HG03139 (cell line): ENCODE results near the gene SLC1A2.

ENCODE experiments used
- ATAC-seq: cut with Tn5 transposase; IDR thresholded peaks from one replicate; pipeline ENCODE4 v1.9.1; 2021; ENCODE audit not compliant: unreplicated experiment

Gene SLC1A2

DNA sequence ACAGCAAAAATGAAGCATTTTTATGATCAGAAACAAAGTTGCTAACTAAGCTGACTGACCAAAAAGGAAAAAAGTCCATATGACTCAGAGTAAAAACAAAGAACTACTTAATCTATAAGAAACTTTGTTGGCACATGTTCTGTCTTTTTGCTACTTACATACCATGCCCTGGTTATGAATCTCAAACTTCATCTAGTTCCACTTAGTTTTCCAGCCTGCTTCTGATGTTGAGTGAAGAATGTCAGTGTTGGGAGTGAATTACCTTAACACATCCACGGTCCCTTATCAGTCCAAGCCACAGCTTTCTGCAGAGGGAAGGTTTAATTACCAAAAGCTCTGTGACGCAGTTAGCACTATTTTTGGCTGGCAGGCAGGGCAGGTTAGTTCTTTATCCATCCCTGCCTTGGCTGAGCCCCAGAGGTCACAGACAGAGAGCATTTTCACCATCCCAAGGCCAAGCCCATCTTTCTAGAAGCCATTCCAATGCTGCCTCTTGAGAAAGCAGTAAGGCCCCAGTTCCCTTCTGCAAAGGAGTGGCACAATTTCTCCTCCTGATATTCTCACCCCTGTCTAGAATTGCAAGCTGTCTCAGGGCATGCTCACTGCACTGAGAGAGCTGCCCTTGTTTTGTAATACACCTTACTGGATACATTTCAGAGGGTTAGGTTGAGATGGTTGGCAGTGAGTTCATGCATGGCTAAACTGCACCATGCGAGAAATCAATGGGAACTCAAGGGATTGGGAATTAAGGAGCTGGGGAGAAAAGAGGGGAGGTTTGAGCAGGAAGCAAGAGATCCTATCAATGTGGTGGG, 67.1 kb downstream of the SLC1A2 start:
- ATAC-seq, result no peak

DNA sequence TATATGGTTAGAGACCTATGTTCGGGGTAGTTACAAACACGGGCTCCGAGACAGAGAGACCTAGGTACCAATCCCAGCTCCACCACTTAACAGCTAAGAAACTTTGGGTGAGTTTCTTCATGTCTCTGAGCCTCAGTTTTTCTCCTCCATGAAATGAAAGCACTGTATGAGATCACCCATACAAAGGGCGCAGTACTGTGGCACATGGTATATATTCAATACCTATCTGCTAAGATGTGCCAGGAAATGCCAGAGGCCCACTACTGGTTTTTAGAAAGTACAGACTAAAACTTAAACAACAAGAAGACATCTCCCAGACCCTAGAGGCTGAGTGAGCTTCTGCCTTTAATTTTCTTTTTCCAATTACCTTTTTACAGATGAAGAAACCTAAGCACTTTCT, 69.5 kb downstream of the SLC1A2 start:
- no peak for ATAC-seq

DNA sequence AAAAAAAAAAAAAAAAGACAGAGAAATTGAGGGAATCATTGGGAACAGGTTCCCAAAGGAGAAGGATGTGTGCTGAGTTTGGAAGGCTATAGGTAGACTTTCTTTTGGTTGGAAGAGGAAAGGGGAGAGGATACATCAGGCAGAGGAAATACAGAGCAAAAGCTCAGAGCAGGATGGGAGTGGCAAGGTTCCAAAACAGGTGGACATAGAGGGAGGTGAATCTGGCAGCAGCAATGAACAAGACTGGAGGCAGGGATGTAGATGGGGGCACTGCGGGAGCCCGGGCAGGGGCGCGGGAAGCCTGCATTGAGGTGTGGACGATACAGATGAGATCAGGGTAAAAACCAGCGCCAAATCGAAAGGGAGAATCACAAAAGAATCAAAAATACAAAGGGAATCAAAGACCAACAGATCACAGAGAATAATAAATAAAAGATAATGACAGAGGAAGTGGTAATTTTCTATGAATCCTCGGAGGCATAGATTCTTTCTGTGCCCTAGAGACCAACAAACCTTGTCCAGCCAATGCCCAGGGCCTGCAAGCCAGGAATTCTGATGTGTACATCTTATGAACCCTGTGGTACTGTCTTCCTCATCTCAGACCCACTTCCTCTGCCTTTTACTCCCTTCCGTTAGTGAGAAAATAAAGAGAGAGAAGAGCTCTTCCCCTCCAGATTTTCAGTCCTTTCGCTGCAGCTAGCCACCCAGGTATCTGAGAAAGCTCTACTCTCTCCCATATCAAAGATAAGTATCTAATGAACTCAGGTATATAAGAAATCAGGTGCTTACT, 70.3 kb downstream of the SLC1A2 start:
- ATAC-seq, result no peak

DNA sequence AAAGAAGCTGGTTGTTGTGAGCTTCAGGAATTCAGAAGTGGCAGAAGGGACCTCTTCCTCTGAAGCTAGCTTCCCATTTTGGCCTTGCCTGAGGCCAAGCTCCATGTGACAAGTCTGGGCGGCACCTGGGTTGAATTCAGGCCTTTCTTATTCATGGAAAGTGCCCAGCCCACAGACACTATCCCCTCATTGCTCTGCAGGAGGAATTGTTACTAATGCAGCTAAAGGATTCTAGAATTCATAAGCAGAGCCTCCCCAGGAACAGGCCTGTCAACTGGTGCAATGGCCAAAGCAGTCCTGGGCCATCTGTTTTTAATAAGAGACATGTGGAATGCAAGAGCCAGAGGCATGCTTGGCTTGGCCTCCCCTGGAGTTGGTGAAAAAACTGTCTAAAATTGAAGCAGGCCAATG, 71.4 kb downstream of the SLC1A2 start:
- no peak for ATAC-seq

DNA sequence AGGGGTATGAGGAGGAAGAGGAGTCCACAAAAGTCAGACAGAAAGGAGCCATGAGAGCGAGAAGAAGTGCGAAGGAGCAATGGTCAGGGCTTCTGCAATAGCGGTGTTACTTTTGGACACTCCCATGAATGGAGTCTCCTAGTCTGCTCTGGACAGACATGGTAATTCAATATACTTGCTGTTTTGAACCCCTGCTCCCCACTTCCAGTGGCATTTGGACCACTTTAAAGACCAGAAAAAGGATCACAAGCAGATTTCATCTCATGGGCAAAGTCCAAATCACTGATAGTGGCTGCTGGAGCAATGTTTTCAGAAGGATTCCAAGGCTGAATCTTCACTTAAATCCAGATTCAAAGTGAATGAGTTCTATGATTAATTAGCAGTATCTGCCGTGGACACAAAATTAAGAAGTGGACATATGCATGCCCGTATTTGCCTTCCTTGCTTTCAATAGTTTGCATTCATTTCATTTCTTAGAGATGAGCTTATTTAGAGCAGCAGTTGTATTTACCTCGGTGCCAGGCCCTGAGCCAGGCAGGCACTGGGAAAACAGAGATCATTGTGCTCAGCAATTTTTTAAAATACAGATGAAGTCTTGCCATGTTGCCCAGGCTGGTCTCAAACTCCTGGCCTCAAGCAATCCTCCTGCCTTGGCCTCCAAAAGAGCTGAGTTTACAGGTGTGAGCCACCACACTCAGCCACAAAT, 72.0 kb downstream of the SLC1A2 start:
- ATAC-seq, result no peak

DNA sequence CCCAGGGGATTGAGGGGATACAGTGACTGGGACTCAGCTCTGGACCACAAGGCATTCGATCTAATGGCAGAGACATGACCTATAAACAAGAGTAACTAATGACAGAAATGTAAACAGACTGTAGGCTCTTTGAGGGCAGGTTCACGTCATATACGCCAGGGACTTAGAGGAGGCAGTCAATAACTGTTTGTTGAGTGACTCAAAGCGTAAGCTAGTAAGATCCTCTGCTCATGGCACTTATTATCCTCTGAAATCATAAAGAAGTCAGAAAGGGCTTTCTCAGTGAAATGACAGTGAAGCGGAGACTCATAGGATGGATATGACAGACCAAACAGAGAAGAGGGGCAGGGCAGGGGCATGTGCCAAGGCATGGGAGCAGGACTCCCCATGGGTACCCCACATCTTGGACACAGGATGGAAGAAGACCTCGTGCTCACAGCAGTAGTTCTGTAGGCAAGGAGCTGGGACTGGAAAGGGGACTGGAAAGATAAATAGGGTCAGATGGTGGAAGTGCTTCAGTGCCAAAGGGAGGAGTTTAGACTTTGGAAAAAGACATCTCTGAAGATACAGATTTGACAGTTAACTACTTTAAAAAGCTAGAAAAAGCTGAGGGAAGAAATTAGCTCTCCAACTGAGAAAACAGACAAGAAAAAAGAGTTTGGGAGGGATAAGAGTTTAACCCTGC, 72.7 kb downstream of the SLC1A2 start:
- ATAC-seq, result no peak

GRCh38 chr11:35344681-35345574, 74.4 kb downstream of the SLC1A2 start:
- no peak for ATAC-seq

GRCh38 chr11:35343033-35343598, 76.2 kb downstream of the SLC1A2 start:
- ATAC-seq, result peak; percentile 61

DNA sequence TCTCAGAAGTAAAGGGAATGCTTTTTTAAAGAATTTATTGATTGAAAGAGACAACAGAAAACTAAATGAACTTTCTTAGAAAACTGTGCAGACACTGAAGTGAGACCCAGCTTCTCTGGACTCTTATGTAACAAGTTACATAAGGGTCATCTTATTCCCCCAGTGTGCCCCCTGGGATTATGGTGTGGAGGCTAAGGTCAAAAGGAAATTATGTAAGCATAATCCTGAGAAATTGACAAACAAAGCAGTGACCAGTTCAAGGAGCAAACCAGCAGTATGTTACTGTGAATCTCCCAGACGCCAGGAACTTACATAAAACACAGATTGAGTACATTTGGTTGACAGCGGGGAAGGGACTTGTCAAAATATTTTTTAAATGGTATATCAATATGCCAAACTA, 78.6 kb downstream of the SLC1A2 start:
- no peak for ATAC-seq

- ATAC-seq, result no peak
Observed at GRCh38 chr11:35340071-35340470, 79.3 kb downstream of the SLC1A2 start.

- no peak for ATAC-seq
Observed at GRCh38 chr11:35338921-35339320, 80.4 kb downstream of the SLC1A2 start.

DNA sequence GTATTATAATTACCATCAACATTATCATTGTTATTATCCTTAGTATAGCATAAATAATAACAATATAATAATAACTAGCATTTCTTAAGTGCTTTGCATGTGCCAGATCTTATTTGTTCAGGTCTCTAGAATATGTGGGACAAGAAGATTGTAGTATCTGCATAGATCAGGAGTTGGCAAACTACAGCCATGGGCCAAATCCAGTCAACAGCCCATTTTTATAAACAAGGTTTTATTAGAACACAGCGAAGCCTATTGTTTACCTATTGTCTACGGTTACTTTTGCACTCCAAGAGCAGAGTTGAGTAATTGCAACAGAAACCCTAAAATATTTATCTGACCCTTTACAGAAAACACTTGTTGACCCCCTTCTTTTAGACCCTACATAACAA, 81.4 kb downstream of the SLC1A2 start:
- no peak for ATAC-seq

DNA sequence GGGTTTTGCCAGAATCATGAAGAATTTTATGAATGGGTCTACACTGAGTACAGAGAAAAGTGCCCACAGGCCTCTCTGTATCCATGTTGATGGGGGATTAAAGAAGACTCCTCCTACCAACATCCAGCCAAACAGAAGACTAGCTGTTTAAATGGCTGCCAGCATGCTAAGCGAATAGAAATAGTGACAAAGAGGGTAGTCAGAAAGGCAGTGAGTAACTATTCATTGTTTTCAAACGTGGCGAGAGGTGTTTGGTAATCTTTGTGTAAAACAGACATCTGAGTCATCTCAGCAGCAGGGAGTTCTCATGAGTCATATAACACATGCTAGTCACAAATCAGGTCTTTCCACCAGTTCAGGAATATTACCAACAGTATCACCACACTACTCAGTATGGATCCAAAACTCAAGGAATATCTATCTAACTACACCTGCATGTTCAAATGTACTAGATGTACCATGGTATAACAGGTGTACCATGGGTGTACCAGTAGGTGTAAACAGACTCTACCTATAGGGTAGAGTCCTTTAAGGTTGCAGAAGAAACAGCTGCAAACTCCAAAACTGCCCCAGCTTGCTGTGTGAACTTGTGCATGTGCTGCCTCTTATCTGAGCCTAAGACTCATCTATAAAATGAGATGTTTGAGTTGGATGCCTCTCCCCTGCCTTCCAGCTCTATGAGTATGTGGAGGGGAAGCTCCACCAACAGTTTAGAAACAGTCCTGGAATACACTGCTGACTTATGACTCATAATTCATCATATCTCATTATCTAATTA, 82.0 kb downstream of the SLC1A2 start:
- ATAC-seq, result no peak

GRCh38 chr11:35336726-35337125, 82.6 kb downstream of the SLC1A2 start:
- no peak for ATAC-seq

- ATAC-seq, result no peak
Observed at GRCh38 chr11:35335226-35335625, 84.1 kb downstream of the SLC1A2 start.

DNA sequence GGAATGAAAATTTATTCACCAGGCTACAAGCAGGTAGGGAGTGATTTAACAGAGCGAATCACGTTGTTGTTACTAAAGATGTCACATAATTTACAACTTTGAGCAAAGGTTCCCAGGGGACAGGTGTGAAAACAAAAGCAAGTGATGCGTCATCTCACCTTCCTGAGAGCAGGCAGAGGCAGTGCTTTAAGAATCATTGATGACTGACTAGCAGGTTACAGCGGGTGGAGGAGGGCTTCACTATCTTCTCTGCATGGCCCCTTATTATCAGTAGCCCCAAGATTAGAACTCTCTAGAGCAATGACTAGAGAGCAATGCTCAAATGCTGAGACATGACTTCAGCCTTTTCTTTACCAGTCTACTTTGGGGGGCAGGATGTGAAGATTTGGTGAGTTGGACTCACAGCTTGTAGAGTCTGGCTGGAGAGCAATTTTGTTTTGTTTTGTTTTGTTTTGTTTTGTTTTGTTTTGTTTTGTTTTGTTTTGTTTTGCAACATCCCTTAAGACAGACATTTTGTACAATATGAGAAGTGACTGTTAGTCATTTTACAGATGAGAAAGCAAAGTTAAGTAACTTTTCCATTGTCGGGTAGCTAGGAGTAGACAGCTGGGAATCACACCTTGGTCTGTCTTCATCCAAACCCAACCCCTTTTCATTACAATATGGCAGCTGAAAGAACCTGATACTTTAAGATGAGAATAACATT, 84.8 kb downstream of the SLC1A2 start:
- peak; percentile 72 for ATAC-seq

DNA sequence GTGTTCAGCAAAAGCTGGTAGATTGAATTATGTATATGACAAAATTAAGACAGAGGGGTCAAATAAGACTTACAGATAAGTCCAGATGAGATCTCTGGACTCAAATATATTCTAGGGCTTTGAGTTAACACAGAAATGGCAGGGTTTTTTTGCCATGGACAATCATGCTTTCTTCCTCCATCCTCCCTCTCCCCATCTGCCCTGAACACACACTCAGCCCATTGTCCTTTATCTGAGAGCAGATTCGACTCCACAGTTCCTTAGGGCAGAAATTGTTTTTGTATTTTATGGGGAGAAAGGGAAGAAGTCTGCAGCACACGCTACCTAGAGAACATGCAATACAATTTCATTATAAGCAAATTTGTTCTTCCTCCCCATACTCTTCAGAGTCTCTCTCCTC, 86.8 kb downstream of the SLC1A2 start:
- ATAC-seq, result no peak

DNA sequence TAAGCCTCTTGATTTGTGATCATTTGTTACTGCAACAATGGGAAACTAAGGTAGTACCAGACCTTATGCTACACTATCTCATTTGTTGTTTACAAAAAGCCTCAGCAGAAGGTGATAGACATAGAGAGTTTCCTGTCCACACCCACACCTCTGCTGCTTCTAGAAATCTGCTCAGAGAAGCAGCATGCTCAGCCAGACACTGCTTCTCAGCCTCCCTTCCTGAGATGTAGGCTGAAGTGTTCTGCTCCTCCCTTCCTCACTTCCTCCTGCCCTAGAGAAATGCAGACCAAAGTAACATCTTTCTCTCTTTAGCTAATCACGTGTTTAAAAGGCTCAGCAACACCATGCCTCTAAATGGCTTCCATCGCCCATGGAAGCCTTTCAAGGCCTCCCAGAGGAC, 88.4 kb downstream of the SLC1A2 start:
- peak; percentile 52 for ATAC-seq
